Measurements from ENCODE around the gene UTP4. TPM values are rescaled to one million over a fixed set of nuclear protein-coding genes. Genes with fewer than 3 reads are reported as not detected.

Gene UTP4
- total and polyA plus RNA-seq, 2 donors: 18.5 to 19.4 TPM

GRCh38 chr16:69176033-69176800 lies 43.8 kb downstream of the UTP4 start:
- no peaks in the 10 kb centered on the region for H3K36me3 ChIP-seq (ENCODE audit: control insufficient read depth in 2 of 2, insufficient read depth in 2 of 2, low read length in 1 of 2)
- no peak for DNase-seq (ENCODE audit: low read depth in 6 of 9, low spot score in 9 of 9)
- WGBS: 98% methylated on average over 4 of the region's 4 CpGs
- no peaks in the 10 kb centered on the region for H3K4me1 ChIP-seq (ENCODE audit: control insufficient read depth in 2 of 2, insufficient read depth in 2 of 2, low read length in 2 of 2)
- H3K27ac ChIP-seq (ENCODE audit: low read depth in 1 of 2, low read length in 1 of 2): no peak overlapping the region
- no peaks in the 10 kb centered on the region for H3K9me3 ChIP-seq (ENCODE audit: control insufficient read depth in 2 of 2, insufficient read depth in 1 of 2, low read length in 1 of 2)
- H3K27me3 ChIP-seq (ENCODE audit: control insufficient read depth in 2 of 2, insufficient read depth in 1 of 2, low read length in 1 of 2): no peaks in the 10 kb centered on the region
- H3K4me3 ChIP-seq (ENCODE audit: low read length in 2 of 2): no peak overlapping the region

GRCh38 chr16:69179328-69180010 lies 47.0 kb downstream of the UTP4 start:
- no peak overlapping the region for H3K27ac ChIP-seq (ENCODE audit: low read depth in 1 of 2, low read length in 1 of 2)
- no peaks in the 10 kb centered on the region for H3K4me1 ChIP-seq (ENCODE audit: control insufficient read depth in 2 of 2, insufficient read depth in 2 of 2, low read length in 2 of 2)
- peak in 1 of 9 donors; percentile 15 for DNase-seq (ENCODE audit: low read depth in 6 of 9, low spot score in 9 of 9)
- no peaks in the 10 kb centered on the region for H3K27me3 ChIP-seq (ENCODE audit: control insufficient read depth in 2 of 2, insufficient read depth in 1 of 2, low read length in 1 of 2)
- H3K4me3 ChIP-seq (ENCODE audit: low read length in 2 of 2): no peak overlapping the region
- H3K36me3 ChIP-seq (ENCODE audit: control insufficient read depth in 2 of 2, insufficient read depth in 2 of 2, low read length in 1 of 2): no peaks in the 10 kb centered on the region
- H3K9me3 ChIP-seq (ENCODE audit: control insufficient read depth in 2 of 2, insufficient read depth in 1 of 2, low read length in 1 of 2): no peaks in the 10 kb centered on the region
- 71% methylated on average over 6 of the region's 6 CpGs for WGBS

- H3K36me3 ChIP-seq (ENCODE audit: control insufficient read depth in 2 of 2, insufficient read depth in 2 of 2, low read length in 1 of 2): no peaks in the 10 kb centered on the region
- no peaks in the 10 kb centered on the region for H3K4me1 ChIP-seq (ENCODE audit: control insufficient read depth in 2 of 2, insufficient read depth in 2 of 2, low read length in 2 of 2)
- no peaks in the 10 kb centered on the region for H3K27me3 ChIP-seq (ENCODE audit: control insufficient read depth in 2 of 2, insufficient read depth in 1 of 2, low read length in 1 of 2)
- no peak overlapping the region for H3K27ac ChIP-seq (ENCODE audit: low read depth in 1 of 2, low read length in 1 of 2)
- DNase-seq (ENCODE audit: low read depth in 6 of 9, low spot score in 9 of 9): no peak
- no peak overlapping the region for H3K4me3 ChIP-seq (ENCODE audit: low read length in 2 of 2)
- H3K9me3 ChIP-seq (ENCODE audit: control insufficient read depth in 2 of 2, insufficient read depth in 1 of 2, low read length in 1 of 2): no peaks in the 10 kb centered on the region
These were observed 47.5 kb downstream of the UTP4 start for GRCh38 chr16:69180011-69180338.

GRCh38 chr16:69182730-69183416 lies 50.4 kb downstream of the UTP4 start:
- H3K36me3 ChIP-seq (ENCODE audit: control insufficient read depth in 2 of 2, insufficient read depth in 2 of 2, low read length in 1 of 2): no peaks in the 10 kb centered on the region
- peak in 1 of 9 donors; percentile 18 for DNase-seq (ENCODE audit: low read depth in 6 of 9, low spot score in 9 of 9)
- H3K27me3 ChIP-seq (ENCODE audit: control insufficient read depth in 2 of 2, insufficient read depth in 1 of 2, low read length in 1 of 2): no peaks in the 10 kb centered on the region
- H3K27ac ChIP-seq (ENCODE audit: low read depth in 1 of 2, low read length in 1 of 2): peak overlapping the region in 1 of 2 donors; percentile 2
- no peak overlapping the region for H3K4me3 ChIP-seq (ENCODE audit: low read length in 2 of 2)
- WGBS: 74% methylated on average over 10 of the region's 10 CpGs
- H3K4me1 ChIP-seq (ENCODE audit: control insufficient read depth in 2 of 2, insufficient read depth in 2 of 2, low read length in 2 of 2): peaks cover 9 to 10% of the 10 kb centered on the region in 2 donors
- no peaks in the 10 kb centered on the region for H3K9me3 ChIP-seq (ENCODE audit: control insufficient read depth in 2 of 2, insufficient read depth in 1 of 2, low read length in 1 of 2)

GRCh38 chr16:69186642-69187445 lies 54.4 kb downstream of the UTP4 start, which contains the start of gene SNTB2:
TSS of gene SNTB2 (plus strand) at chr16:69187164. CDS start at chr16:69187167, 3 bp downstream.
- no peaks in the 10 kb centered on the region for H3K27me3 ChIP-seq (ENCODE audit: control insufficient read depth in 2 of 2, insufficient read depth in 1 of 2, low read length in 1 of 2)
- H3K36me3 ChIP-seq (ENCODE audit: control insufficient read depth in 2 of 2, insufficient read depth in 2 of 2, low read length in 1 of 2): no peaks in the 10 kb centered on the region
- peaks cover 20 to 22% of the 10 kb centered on the region in 2 donors for H3K4me1 ChIP-seq (ENCODE audit: control insufficient read depth in 2 of 2, insufficient read depth in 2 of 2, low read length in 2 of 2)
- H3K27ac ChIP-seq (ENCODE audit: low read depth in 1 of 2, low read length in 1 of 2): peak within 1 kb of the TSS; percentile 92 to 99
- peak; percentile 66 to 92 (median 81) for DNase-seq (ENCODE audit: low read depth in 6 of 9, low spot score in 9 of 9)
- H3K9me3 ChIP-seq (ENCODE audit: control insufficient read depth in 2 of 2, insufficient read depth in 1 of 2, low read length in 1 of 2): no peaks in the 10 kb centered on the region
- WGBS: under 1% methylated on average over 69 of the region's 69 CpGs
- peak within 1 kb of the TSS; percentile 78 to 85 for H3K4me3 ChIP-seq (ENCODE audit: low read length in 2 of 2)

GRCh38 chr16:69187446-69188235 lies 55.2 kb downstream of the UTP4 start:
- WGBS: under 1% methylated on average over 76 of the region's 76 CpGs
- no peaks in the 10 kb centered on the region for H3K9me3 ChIP-seq (ENCODE audit: control insufficient read depth in 2 of 2, insufficient read depth in 1 of 2, low read length in 1 of 2)
- H3K36me3 ChIP-seq (ENCODE audit: control insufficient read depth in 2 of 2, insufficient read depth in 2 of 2, low read length in 1 of 2): no peaks in the 10 kb centered on the region
- peaks cover 20 to 22% of the 10 kb centered on the region in 2 donors for H3K4me1 ChIP-seq (ENCODE audit: control insufficient read depth in 2 of 2, insufficient read depth in 2 of 2, low read length in 2 of 2)
- DNase-seq (ENCODE audit: low read depth in 6 of 9, low spot score in 9 of 9): peak in 6 of 9 donors; percentile 15 to 51 (median 28)
- peak overlapping the region; percentile 38 to 99 for H3K27ac ChIP-seq (ENCODE audit: low read depth in 1 of 2, low read length in 1 of 2)
- peak overlapping the region; percentile 78 to 85 for H3K4me3 ChIP-seq (ENCODE audit: low read length in 2 of 2)
- no peaks in the 10 kb centered on the region for H3K27me3 ChIP-seq (ENCODE audit: control insufficient read depth in 2 of 2, insufficient read depth in 1 of 2, low read length in 1 of 2)

- 4% methylated on average over 5 of the region's 5 CpGs for WGBS
- Histone ChIP-seq H3K9me3 (ENCODE audit: control insufficient read depth in 2 of 2, insufficient read depth in 1 of 2, low read length in 1 of 2) (no peaks in the 10 kb centered on the region), H3K4me3 (ENCODE audit: low read length in 2 of 2) (peak overlapping the region; percentile 78 to 85), H3K27ac (ENCODE audit: low read depth in 1 of 2, low read length in 1 of 2) (peak overlapping the region; percentile 38 to 99), H3K27me3 (ENCODE audit: control insufficient read depth in 2 of 2, insufficient read depth in 1 of 2, low read length in 1 of 2) (no peaks in the 10 kb centered on the region), H3K36me3 (ENCODE audit: control insufficient read depth in 2 of 2, insufficient read depth in 2 of 2, low read length in 1 of 2) (no peaks in the 10 kb centered on the region), H3K4me1 (ENCODE audit: control insufficient read depth in 2 of 2, insufficient read depth in 2 of 2, low read length in 2 of 2) (peaks cover 20 to 22% of the 10 kb centered on the region in 2 donors)
- peak in 8 of 9 donors; percentile 25 to 82 (median 56) for DNase-seq (ENCODE audit: low read depth in 6 of 9, low spot score in 9 of 9)
These were observed 55.7 kb downstream of the UTP4 start for GRCh38 chr16:69188236-69188549.

GRCh38 chr16:69188716-69189115 lies 56.3 kb downstream of the UTP4 start:
- Histone ChIP-seq H3K4me1 (ENCODE audit: control insufficient read depth in 2 of 2, insufficient read depth in 2 of 2, low read length in 2 of 2) (peaks cover 20 to 22% of the 10 kb centered on the region in 2 donors), H3K4me3 (ENCODE audit: low read length in 2 of 2) (peak overlapping the region; percentile 78 to 85), H3K27me3 (ENCODE audit: control insufficient read depth in 2 of 2, insufficient read depth in 1 of 2, low read length in 1 of 2) (no peaks in the 10 kb centered on the region), H3K36me3 (ENCODE audit: control insufficient read depth in 2 of 2, insufficient read depth in 2 of 2, low read length in 1 of 2) (no peaks in the 10 kb centered on the region), H3K27ac (ENCODE audit: low read depth in 1 of 2, low read length in 1 of 2) (no peak overlapping the region), H3K9me3 (ENCODE audit: control insufficient read depth in 2 of 2, insufficient read depth in 1 of 2, low read length in 1 of 2) (no peaks in the 10 kb centered on the region)
- WGBS: 55% methylated on average over 5 of the region's 5 CpGs
- DNase-seq (ENCODE audit: low read depth in 6 of 9, low spot score in 9 of 9): no peak

Data from thymus (tissue), 11 donors.